ENCODE measurements around the gene GMEB2.

GRCh38 chr20:63585616-63586565 lies 41.0 kb downstream of the GMEB2 start:
- TF ChIP-seq CHD2 (IDR thresholded peaks at IDR 0.05; ENCODE audit: low read length, partially characterized antibody) (no peak), CTCF (IDR thresholded peaks at IDR 0.05) (no peak), POLR2AphosphoS5 (IDR thresholded peaks at IDR 0.05; ENCODE audit: low read depth, low read length) (no peak), FOXJ3 (CRISPR knock-in tag; IDR thresholded peaks at IDR 0.05) (no peak), EP300 (IDR thresholded peaks at IDR 0.05; ENCODE audit: borderline replicate concordance in 1 of 2, low read depth in 1 of 2, low read length in 1 of 2) (no peak), RAD21 (IDR thresholded peaks at IDR 0.05; ENCODE audit: low read length) (no peak), SIN3A (IDR thresholded peaks at IDR 0.05; ENCODE audit: borderline replicate concordance, low read depth, low read length) (no peak), FOSL2 (IDR thresholded peaks at IDR 0.05; ENCODE audit: borderline replicate concordance, low read depth) (no peak), SMC3 (IDR thresholded peaks at IDR 0.05; ENCODE audit: low read depth, low read length) (no peak), MXI1 (IDR thresholded peaks at IDR 0.05; ENCODE audit: low read depth, low read length) (no peak), EZH2phosphoT487 (IDR thresholded peaks at IDR 0.05; ENCODE audit: borderline replicate concordance, low read depth) (no peak), REST (IDR thresholded peaks at IDR 0.05; ENCODE audit: low read depth, low read length) (no peak), TEAD4 (IDR thresholded peaks at IDR 0.05; ENCODE audit: borderline replicate concordance, insufficient read depth) (no peak), GATA2 (CRISPR knock-in tag; IDR thresholded peaks at IDR 0.05) (no peak)
